VCaP (cell line): ENCODE measurements around the gene CHGA.

Experiments
- H3K27ac ChIP-seq: fragments of 450-650 bp; 2 replicates; pipeline ENCODE4 v1.5.1; 2017
- CTCF ChIP-seq: fragments of 450-650 bp; conservative IDR thresholded peaks from 2 replicates; pipeline ENCODE4 v1.5.1; 2017; ENCODE audit warnings: mild to moderate bottlenecking, moderate library complexity

CHGA gene

GRCh38 chr14:92965281-92965680, 42.3 kb downstream of the CHGA start:
- H3K27ac ChIP-seq: peak overlapping the region; percentile 93
- TF ChIP-seq CTCF: no peak

GRCh38 chr14:92967346-92967926, 44.5 kb downstream of the CHGA start:
- no peak overlapping the region for H3K27ac ChIP-seq
- TF ChIP-seq CTCF: no peak

- H3K27ac ChIP-seq: no peak overlapping the region
- no peak for TF ChIP-seq CTCF
Observed at GRCh38 chr14:92968291-92969020, 45.5 kb downstream of the CHGA start.

GRCh38 chr14:92969430-92969829, 46.5 kb downstream of the CHGA start:
- TF ChIP-seq CTCF: no peak
- H3K27ac ChIP-seq: no peak overlapping the region

GRCh38 chr14:92969871-92970270, 46.9 kb downstream of the CHGA start:
- no peak for TF ChIP-seq CTCF
- H3K27ac ChIP-seq: no peak overlapping the region

- TF ChIP-seq CTCF: no peak
- no peak overlapping the region for H3K27ac ChIP-seq
Observed at GRCh38 chr14:92970271-92970670, 47.3 kb downstream of the CHGA start.

GRCh38 chr14:92971601-92972180, 48.7 kb downstream of the CHGA start:
- no peak overlapping the region for H3K27ac ChIP-seq
- TF ChIP-seq CTCF: no peak
